WI38 (cell line): ENCODE results near the gene SKOR2.

Experiments used
- H3K4me3 ChIP-seq: 2 replicates; pipeline ENCODE4 v1.5.1; 2011; ENCODE audit warnings: low read depth, mild to moderate bottlenecking, control low read depth, low read length
- CTCF ChIP-seq: IDR thresholded peaks from 2 replicates; pipeline ENCODE4 v1.5.1; 2012; ENCODE audit warnings: low read depth, mild to moderate bottlenecking, control low read depth, low read length

SKOR2 gene

GRCh38 chr18:47284721-47285395 is 33.4 kb upstream of the SKOR2 start:
- H3K4me3 ChIP-seq: no peak overlapping the region
- TF ChIP-seq CTCF: no peak

GRCh38 chr18:47283476-47283875 is 32.0 kb upstream of the SKOR2 start:
- no peak overlapping the region for H3K4me3 ChIP-seq
- peak; percentile 22; the same call in 1 of the 2 replicates for TF ChIP-seq CTCF

GRCh38 chr18:47280121-47280520 is 28.7 kb upstream of the SKOR2 start:
- no peak for TF ChIP-seq CTCF
- H3K4me3 ChIP-seq: no peak overlapping the region

GRCh38 chr18:47274961-47275360 is 23.5 kb upstream of the SKOR2 start:
- no peak for TF ChIP-seq CTCF
- H3K4me3 ChIP-seq: no peak overlapping the region

GRCh38 chr18:47265197-47265596 is 13.7 kb upstream of the SKOR2 start:
- H3K4me3 ChIP-seq: no peak overlapping the region
- TF ChIP-seq CTCF: no peak

- no peak for TF ChIP-seq CTCF
- no peak overlapping the region for H3K4me3 ChIP-seq
These were observed 12.8 kb upstream of the SKOR2 start for GRCh38 chr18:47264308-47264700.

- peak overlapping the region; percentile 27 for H3K4me3 ChIP-seq
- no peak for TF ChIP-seq CTCF
These were observed 12.2 kb upstream of the SKOR2 start for GRCh38 chr18:47263430-47264307.
